Gastroesophageal sphincter (tissue), 3 donors: ENCODE data around the gene CADPS2.

Experiments used
- EP300 ChIP-seq: sonication (generic); formaldehyde crosslinking; IDR thresholded peaks from one replicate; pipeline ENCODE4 v1.6.1; 2017; ENCODE audit warnings: antibody characterized with exemption, mild to moderate bottlenecking
- POLR2A ChIP-seq, 2 donors: fragments of 450-650 bp; IDR thresholded peaks; one replicate each; pipeline ENCODE4 v1.6.1; 2017; ENCODE audit warnings: antibody characterized with exemption in 2 of 2, mild to moderate bottlenecking in 2 of 2, moderate library complexity in 1 of 2
- POLR2AphosphoS5 ChIP-seq: sonication (generic); formaldehyde crosslinking; IDR thresholded peaks from one replicate; pipeline ENCODE4 v1.6.1; 2017; ENCODE audit warnings: antibody characterized with exemption
- TF ChIP-seq, protein P1 (sequence below), 4 experiments: fragments of 200-600 bp in 2 of 4; fragments of 450-650 bp in 2 of 4; sonication (generic) in 1 of 4; IDR thresholded peaks; one replicate each; pipeline ENCODE4 v1.5.1; 2017 to 2019; ENCODE audit warnings: antibody characterized with exemption in 4 of 4, mild to moderate bottlenecking in 2 of 4, moderate library complexity in 2 of 4

DNA sequence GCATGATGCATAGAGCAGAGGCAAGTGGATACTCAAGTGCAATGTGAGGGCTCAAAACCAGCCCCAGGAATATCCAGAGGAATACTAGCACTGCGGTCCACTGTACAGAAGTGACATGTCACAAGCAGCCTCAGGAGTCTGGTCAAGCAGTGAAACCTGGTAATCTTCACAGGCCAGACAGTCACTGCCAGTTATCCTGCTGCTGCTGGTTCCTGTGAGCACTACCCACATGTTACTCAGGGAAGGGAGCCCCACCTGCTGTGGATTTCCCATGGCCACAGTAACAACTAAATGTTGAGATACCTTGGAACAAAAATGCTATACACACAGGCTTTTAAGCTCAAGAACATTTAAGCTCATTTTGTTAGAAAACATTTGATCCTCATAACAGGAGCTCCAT, 290.4 kb downstream of the CADPS2 start:
- TF ChIP-seq, protein P1, sequence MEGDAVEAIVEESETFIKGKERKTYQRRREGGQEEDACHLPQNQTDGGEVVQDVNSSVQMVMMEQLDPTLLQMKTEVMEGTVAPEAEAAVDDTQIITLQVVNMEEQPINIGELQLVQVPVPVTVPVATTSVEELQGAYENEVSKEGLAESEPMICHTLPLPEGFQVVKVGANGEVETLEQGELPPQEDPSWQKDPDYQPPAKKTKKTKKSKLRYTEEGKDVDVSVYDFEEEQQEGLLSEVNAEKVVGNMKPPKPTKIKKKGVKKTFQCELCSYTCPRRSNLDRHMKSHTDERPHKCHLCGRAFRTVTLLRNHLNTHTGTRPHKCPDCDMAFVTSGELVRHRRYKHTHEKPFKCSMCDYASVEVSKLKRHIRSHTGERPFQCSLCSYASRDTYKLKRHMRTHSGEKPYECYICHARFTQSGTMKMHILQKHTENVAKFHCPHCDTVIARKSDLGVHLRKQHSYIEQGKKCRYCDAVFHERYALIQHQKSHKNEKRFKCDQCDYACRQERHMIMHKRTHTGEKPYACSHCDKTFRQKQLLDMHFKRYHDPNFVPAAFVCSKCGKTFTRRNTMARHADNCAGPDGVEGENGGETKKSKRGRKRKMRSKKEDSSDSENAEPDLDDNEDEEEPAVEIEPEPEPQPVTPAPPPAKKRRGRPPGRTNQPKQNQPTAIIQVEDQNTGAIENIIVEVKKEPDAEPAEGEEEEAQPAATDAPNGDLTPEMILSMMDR (IDR thresholded peaks at IDR 0.05): no peak
- TF ChIP-seq POLR2A (IDR thresholded peaks at IDR 0.05) (no peak), EP300 (no peak), POLR2AphosphoS5 (no peak)
